Caco-2 (cell line): ENCODE results near the gene OR2A25. TPM values are rescaled to one million over a fixed set of nuclear protein-coding genes. Genes with fewer than 3 reads are reported as not detected.
"Not testable (repeated sequence)": the region's sequence is repeated elsewhere in the genome, so short reads cannot be mapped to it uniquely, and the experiment has no call there.

Source experiments
- BruUV-seq: library from RNA; stranded (reverse); fragments of 400-500 nt; replicated peaks from 2 replicates; lab custom pipeline; 2021; lab: Mats Ljungman, UMichigan
- CTCF ChIA-PET: fragments of 300-600 bp; sonication (Branson Sonifier 250); formaldehyde crosslinking; loops from one replicate; lab custom pipeline; 2022; ENCODE audit warnings: antibody characterized with exemption; lab: Charles Lee
- POLR2A ChIA-PET: fragments of 300-600 bp; sonication (Branson Sonifier 250); formaldehyde crosslinking; loops from one replicate; lab custom pipeline; 2022; ENCODE audit warnings: antibody characterized with exemption; lab: Charles Lee
- DNase-seq, 2 experiments: peaks; one replicate each; pipeline versions ENCODE4 v3.0.0 to v3.0.0-alpha.2; 2020 to 2022
- H3K27me3 ChIP-seq: replicated peaks from 2 replicates; pipeline ENCODE4 v1.6.0; 2011; ENCODE audit warnings: low read length; ENCODE audit not compliant: control insufficient read depth, insufficient read depth
- H3K36me3 ChIP-seq: 2 replicates; pipeline ENCODE4 v1.5.1; 2011; ENCODE audit warnings: low read length; ENCODE audit not compliant: control insufficient read depth, insufficient read depth
- H3K4me1 ChIP-seq: fragments of 250-450 bp; sonication (Bioruptor Pico); 2 replicates; pipeline ENCODE4 v1.5.1; 2020; ENCODE audit warnings: mild to moderate bottlenecking
- H3K4me3 ChIP-seq: 2 replicates; pipeline ENCODE4 v1.5.1; 2011; ENCODE audit warnings: low read depth, mild to moderate bottlenecking, control low read depth, low read length
- H3K9me3 ChIP-seq: fragments of 250-450 bp; sonication (Bioruptor Pico); 2 replicates; pipeline ENCODE4 v1.5.1; 2020; ENCODE audit warnings: mild to moderate bottlenecking, moderate library complexity
- H3K27ac Mint-ChIP-seq: one replicate; pipeline ENCODE4 v1.8.0; 2022; ENCODE audit warnings: mixed read lengths; ENCODE audit not compliant: unreplicated experiment
- H3K27me3 Mint-ChIP-seq: one replicate; pipeline ENCODE4 v1.8.0; 2022; ENCODE audit warnings: mixed read lengths; ENCODE audit not compliant: insufficient read depth, unreplicated experiment
- H3K36me3 Mint-ChIP-seq: one replicate; pipeline ENCODE4 v1.8.0; 2022; ENCODE audit warnings: mild to moderate bottlenecking, mixed read lengths; ENCODE audit not compliant: insufficient read depth, unreplicated experiment
- H3K4me1 Mint-ChIP-seq: one replicate; pipeline ENCODE4 v1.8.0; 2022; ENCODE audit warnings: low read depth, mixed read lengths; ENCODE audit not compliant: unreplicated experiment
- H3K4me3 Mint-ChIP-seq: one replicate; pipeline ENCODE4 v1.8.0; 2022; ENCODE audit warnings: mild to moderate bottlenecking, moderate library complexity, mixed read lengths; ENCODE audit not compliant: unreplicated experiment
- H3K9me3 Mint-ChIP-seq: one replicate; pipeline ENCODE4 v1.8.0; 2022; ENCODE audit warnings: mixed read lengths; ENCODE audit not compliant: unreplicated experiment
- CTCF ChIP-seq, 2 experiments: fragments of 200-600 bp in 1 of 2; IDR thresholded peaks; 1 replicate in 1 of 2; 2 replicates in 1 of 2; pipeline versions ENCODE4 v1.5.1 to v1.8.0; 2011 to 2022; ENCODE audit warnings: antibody characterized with exemption in 1 of 2, control low read depth in 1 of 2, inconsistent platforms in 1 of 2, low read depth in 1 of 2, low read length in 1 of 2, mild to moderate bottlenecking in 1 of 2, moderate library complexity in 1 of 2; ENCODE audit not compliant: insufficient read depth in 1 of 2, severe bottlenecking in 1 of 2, unreplicated experiment in 1 of 2
- intact Hi-C: fragments of 100-400 bp; cut with micrococcal nuclease; formaldehyde crosslinking; loops from one replicate; pipeline ENCODE4 v1.10.0; 2022; ENCODE audit not compliant: unreplicated experiment
- total RNA-seq: library from RNA; stranded (reverse); gene quantifications from 2 replicates; pipeline ENCODE4 v1.2.3, GENCODE V29; 2022

The OR2A25 gene
- total RNA-seq, 1 experiment from 2014 or later = not detected

DNA sequence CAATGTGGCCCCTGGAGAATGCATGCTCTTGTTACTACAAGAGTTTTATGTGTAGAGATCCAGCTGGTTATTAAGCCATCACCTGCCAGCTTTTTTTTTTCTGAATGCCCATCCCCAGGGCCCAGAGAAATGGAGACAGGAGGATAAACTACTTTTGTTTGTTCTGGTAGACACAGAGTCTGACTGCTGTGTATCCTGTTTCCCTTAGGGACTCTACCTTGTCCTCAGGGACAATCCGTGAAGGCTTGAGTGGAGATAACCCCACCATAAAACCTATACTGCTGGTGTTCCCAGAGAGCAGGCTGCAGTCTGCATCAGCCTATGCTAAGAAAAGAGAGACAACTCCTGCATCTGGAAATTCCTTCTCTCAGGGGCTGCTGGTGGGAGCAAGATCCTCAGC, 21.0 kb upstream of the OR2A25 start, which contains the start of gene OR2A5:
TSS of gene OR2A5 (plus strand) at position 301 of the 400 bp plus-strand sequence. CDS start 1,454 bp downstream, outside the sequence.
- intact Hi-C loops = no loop called here
- no peaks in the 10 kb centered on the region for H3K36me3 ChIP-seq
- H3K9me3 ChIP-seq = no peaks in the 10 kb centered on the region
- H3K4me3 ChIP-seq = no peak within 1 kb of the TSS
- no peak within 1 kb of the TSS for H3K27ac Mint-ChIP-seq
- POLR2A ChIA-PET = no interaction called here
- no TSS peak for BruUV-seq
- no peaks in the 10 kb centered on the region for H3K27me3 Mint-ChIP-seq
- no peaks in the 10 kb centered on the region for H3K27me3 ChIP-seq
- H3K4me1 Mint-ChIP-seq = peaks cover 12% of the 10 kb centered on the region
- H3K4me1 ChIP-seq = no peaks in the 10 kb centered on the region
- no peak for TF ChIP-seq CTCF (IDR thresholded peaks at IDR 0.05; ENCODE audit: insufficient read depth in 1 of 2, low read depth in 1 of 2, low read length in 1 of 2, severe bottlenecking in 1 of 2, unreplicated experiment in 1 of 2)
- H3K4me3 Mint-ChIP-seq = no peak within 1 kb of the TSS
- CTCF ChIA-PET = interaction anchor here (1.8 kb wide), 1 partner anchor 79 kb away, joined by 10 read pairs; no protein-coding TSS in a partner anchor
- DNase-seq = no peak
- H3K9me3 Mint-ChIP-seq = no peaks in the 10 kb centered on the region
- H3K36me3 Mint-ChIP-seq = no peaks in the 10 kb centered on the region

DNA sequence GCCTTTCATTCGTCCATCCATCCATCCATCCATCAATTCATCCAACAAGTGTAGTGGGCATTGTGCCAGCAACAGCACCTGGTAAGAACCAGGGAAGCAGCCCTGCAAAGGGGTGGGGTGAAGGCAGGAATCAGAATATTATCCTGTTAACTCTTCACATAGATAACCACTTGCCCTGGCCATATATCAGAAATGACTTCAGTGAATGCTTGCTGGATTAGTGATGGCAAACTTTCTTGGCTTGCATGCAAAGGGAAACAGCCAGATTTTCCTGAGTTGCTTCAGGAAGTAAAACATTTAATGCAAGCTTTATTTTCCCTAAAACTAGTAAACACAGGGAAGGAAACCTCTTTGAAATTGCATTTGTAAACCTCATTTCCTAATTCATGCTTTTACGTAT, 20.1 kb upstream of the OR2A25 start:
- ChIA-PET CTCF (no interaction called here), POLR2A (no interaction called here)
- no peaks in the 10 kb centered on the region for H3K27me3 ChIP-seq
- no peak overlapping the region for H3K4me3 Mint-ChIP-seq
- H3K9me3 Mint-ChIP-seq = no peaks in the 10 kb centered on the region
- peaks cover 12% of the 10 kb centered on the region for H3K4me1 Mint-ChIP-seq
- H3K4me1 ChIP-seq = no peaks in the 10 kb centered on the region
- intact Hi-C loops = no loop called here
- TF ChIP-seq CTCF (IDR thresholded peaks at IDR 0.05; ENCODE audit: insufficient read depth in 1 of 2, low read depth in 1 of 2, low read length in 1 of 2, severe bottlenecking in 1 of 2, unreplicated experiment in 1 of 2) = no peak
- H3K36me3 ChIP-seq = no peaks in the 10 kb centered on the region
- no peak for DNase-seq
- H3K9me3 ChIP-seq = no peaks in the 10 kb centered on the region
- H3K36me3 Mint-ChIP-seq = no peaks in the 10 kb centered on the region
- H3K27me3 Mint-ChIP-seq = no peaks in the 10 kb centered on the region
- no TSS peak for BruUV-seq
- no peak overlapping the region for H3K27ac Mint-ChIP-seq
- H3K4me3 ChIP-seq = no peak overlapping the region

- intact Hi-C loops = no loop called here
- DNase-seq = no peak
- POLR2A ChIA-PET = no interaction called here
- no peaks in the 10 kb centered on the region for H3K27me3 ChIP-seq
- peaks cover 12% of the 10 kb centered on the region for H3K4me1 Mint-ChIP-seq
- H3K36me3 Mint-ChIP-seq = no peaks in the 10 kb centered on the region
- CTCF ChIA-PET = no interaction called here
- no peak overlapping the region for H3K27ac Mint-ChIP-seq
- H3K27me3 Mint-ChIP-seq = no peaks in the 10 kb centered on the region
- H3K4me3 Mint-ChIP-seq = no peak overlapping the region
- no peaks in the 10 kb centered on the region for H3K36me3 ChIP-seq
- H3K9me3 ChIP-seq = no peaks in the 10 kb centered on the region
- no peaks in the 10 kb centered on the region for H3K4me1 ChIP-seq
- H3K9me3 Mint-ChIP-seq = no peaks in the 10 kb centered on the region
- TF ChIP-seq CTCF (IDR thresholded peaks at IDR 0.05; ENCODE audit: insufficient read depth in 1 of 2, low read depth in 1 of 2, low read length in 1 of 2, severe bottlenecking in 1 of 2, unreplicated experiment in 1 of 2) = no peak
- no TSS peak for BruUV-seq
- no peak overlapping the region for H3K4me3 ChIP-seq
Measured at GRCh38 chr7:144050093-144050492, 19.5 kb upstream of the OR2A25 start.

DNA sequence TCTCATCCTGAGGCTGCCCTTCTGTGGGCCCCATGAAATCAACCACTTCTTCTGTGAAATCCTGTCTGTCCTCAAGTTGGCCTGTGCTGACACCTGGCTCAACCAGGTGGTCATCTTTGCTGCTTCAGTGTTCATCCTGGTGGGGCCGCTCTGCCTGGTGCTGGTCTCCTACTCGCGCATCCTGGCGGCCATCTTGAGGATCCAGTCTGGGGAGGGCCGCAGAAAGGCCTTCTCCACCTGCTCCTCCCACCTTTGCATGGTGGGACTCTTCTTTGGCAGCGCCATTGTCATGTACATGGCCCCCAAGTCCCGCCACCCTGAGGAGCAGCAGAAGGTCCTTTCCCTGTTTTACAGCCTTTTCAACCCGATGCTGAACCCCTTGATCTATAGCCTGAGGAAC, 18.7 kb upstream of the OR2A25 start:
- H3K27me3 ChIP-seq, H3K36me3 Mint-ChIP-seq, H3K4me1 ChIP-seq, CTCF ChIA-PET, H3K27ac Mint-ChIP-seq, POLR2A ChIA-PET, H3K9me3 Mint-ChIP-seq, H3K36me3 ChIP-seq, H3K27me3 Mint-ChIP-seq, intact Hi-C loops, H3K4me3 ChIP-seq, H3K4me3 Mint-ChIP-seq, BruUV-seq, DNase-seq, H3K9me3 ChIP-seq: not testable (repeated sequence)
- H3K4me1 Mint-ChIP-seq = peaks cover 12% of the 10 kb centered on the region
